Stimulated activated naive CD4-positive, alpha-beta T cell (primary cell): Measurements from ENCODE around the gene TAS2R16.
"Not testable (repeated sequence)": the region's sequence is repeated elsewhere in the genome, so short reads cannot be mapped to it uniquely, and the experiment has no call there.

ENCODE experiments used
- DNase-seq, 6 experiments: peaks; one replicate each; lab custom pipeline; 2025; lab: John Stamatoyannopoulos, UW

The TAS2R16 gene

GRCh38 chr7:122972056-122972455 lies 23.4 kb downstream of the TAS2R16 start:
- DNase-seq: no peak

GRCh38 chr7:122970740-122971725 lies 24.5 kb downstream of the TAS2R16 start:
- DNase-seq: no peak

- no peak for DNase-seq
Measured at GRCh38 chr7:122968389-122968788, 27.1 kb downstream of the TAS2R16 start.

- DNase-seq: no peak
Measured at GRCh38 chr7:122965306-122965705, 30.2 kb downstream of the TAS2R16 start.

GRCh38 chr7:122953678-122954077 lies 41.8 kb downstream of the TAS2R16 start:
- not testable (repeated sequence) for DNase-seq

- no peak for DNase-seq
Measured at GRCh38 chr7:122951006-122951405, 44.5 kb downstream of the TAS2R16 start.

GRCh38 chr7:122949186-122949585 lies 46.3 kb downstream of the TAS2R16 start:
- no peak for DNase-seq
